HG03095 (cell line): Measurements from ENCODE around the gene OCA2.
"Not testable (repeated sequence)": the region's sequence is repeated elsewhere in the genome, so short reads cannot be mapped to it uniquely, and the experiment has no call there.

ENCODE experiments used
- ATAC-seq: cut with Tn5 transposase; IDR thresholded peaks from one replicate; pipeline ENCODE4 v1.9.1; 2021; ENCODE audit warnings: moderate library complexity; ENCODE audit not compliant: unreplicated experiment

Gene OCA2

DNA sequence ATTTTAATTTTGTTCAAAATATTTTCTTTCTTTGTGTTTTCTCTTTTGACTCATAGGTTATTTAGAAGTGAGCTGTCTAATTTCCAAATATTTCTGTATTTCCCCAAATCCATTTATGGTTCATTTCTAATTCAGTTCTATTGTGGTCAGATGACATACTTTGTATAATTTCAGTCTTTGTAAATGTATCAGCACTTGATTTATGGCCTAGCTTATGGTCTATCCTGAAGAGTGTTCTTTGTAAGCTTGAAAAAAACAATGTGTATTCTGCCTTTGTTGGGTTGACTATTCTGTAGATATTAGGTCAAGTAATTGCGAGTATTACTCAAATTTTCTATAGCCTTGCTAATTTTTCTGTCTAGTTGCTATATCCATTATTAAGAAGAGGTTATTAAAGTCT is 311.2 kb downstream of the OCA2 start:
- no peak for ATAC-seq

DNA sequence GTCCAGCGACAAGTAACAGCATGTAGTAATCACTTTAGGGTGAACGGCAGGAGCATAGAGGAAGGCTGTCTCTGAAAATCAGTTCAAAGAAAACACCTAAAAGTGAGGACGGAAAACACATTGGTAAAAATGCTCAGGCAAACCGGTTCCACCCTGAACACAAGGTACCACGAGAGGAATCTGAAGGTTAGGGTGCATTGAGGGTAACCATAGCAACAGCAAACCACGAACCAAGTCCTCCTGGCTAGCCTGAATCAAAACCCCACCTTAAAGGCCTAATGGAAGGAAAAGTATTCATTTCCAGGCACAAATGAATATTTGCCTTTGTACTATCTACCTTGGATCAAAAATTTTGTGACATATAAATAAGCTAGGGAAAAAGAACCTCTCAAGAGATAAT is 315.0 kb downstream of the OCA2 start:
- no peak for ATAC-seq

DNA sequence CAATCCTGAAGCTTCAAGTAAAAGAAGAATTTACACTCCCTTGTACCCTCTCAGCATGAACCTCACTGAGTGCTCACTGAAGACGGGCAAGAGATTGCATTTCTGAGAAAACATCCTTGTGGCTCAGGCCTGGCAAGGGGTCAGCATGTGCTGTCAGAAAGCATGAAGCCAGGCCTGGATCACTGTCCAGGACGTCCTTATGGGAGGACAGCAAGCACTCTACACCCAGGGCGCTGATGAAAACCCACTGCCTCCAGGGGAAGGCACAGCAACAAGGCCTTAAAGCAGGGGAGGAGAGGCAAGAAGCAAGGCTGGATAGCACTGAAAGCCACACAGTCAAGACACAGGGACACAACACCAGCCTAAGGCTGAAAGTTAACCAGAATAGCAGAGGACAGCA is 315.4 kb downstream of the OCA2 start:
- no peak for ATAC-seq

DNA sequence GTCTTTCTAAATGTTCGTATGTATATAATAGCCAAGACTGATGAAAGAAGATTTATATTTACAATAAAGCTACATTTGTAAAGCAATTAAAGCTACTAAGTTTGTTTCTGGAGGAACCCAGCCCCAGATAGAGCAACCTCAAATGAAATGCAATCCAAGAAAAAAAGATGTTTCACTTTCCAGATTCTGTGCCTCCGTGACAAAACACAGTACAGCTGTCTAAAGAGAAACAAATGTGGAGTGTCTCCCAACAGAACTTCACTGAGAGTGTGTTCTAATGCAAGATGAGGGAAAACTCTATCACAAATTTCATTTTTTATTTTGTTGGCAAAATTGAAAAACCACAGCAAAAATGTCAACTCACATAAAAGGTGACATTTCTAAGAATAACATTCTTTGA is 317.0 kb downstream of the OCA2 start:
- ATAC-seq: no peak

DNA sequence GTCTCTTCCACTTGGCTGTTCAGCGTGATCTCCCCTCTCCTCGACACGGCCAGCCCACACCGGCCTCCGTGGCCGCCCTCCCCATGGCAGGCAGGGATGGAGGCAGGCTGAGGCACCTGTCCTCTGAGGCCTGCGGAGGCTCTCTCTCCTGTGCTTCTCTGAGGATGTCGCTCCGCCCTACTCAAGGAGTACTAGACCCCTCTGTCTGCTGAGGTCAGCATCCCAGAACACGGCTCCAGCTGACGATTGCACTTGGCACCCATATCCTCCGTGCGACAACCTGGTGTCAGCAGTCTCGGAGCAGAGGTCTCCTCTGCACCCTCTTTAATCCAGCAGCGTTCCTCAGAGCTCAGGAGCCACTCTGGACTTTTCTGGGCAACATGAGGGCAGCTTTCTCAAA is 322.6 kb downstream of the OCA2 start:
- ATAC-seq: no peak

DNA sequence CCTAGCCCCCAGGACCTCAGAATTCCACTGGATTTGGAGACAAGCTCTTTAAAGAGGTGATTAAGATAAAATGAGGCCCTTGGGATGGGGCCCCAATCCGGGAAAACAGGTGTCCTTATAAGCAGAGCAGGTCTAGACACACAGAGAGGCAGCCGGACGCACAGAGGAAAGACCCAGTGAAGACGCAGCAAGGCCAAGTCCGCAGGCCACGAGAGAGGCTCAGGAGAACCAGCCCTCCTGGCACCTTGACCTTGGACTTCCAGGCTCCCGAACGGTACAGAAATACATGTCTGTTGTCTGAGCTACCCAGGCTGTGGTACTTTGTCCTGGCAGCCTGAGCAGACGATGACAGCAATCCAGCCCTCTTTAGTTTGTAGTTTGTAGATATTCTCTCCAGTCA is 324.5 kb downstream of the OCA2 start:
- ATAC-seq: no peak

DNA sequence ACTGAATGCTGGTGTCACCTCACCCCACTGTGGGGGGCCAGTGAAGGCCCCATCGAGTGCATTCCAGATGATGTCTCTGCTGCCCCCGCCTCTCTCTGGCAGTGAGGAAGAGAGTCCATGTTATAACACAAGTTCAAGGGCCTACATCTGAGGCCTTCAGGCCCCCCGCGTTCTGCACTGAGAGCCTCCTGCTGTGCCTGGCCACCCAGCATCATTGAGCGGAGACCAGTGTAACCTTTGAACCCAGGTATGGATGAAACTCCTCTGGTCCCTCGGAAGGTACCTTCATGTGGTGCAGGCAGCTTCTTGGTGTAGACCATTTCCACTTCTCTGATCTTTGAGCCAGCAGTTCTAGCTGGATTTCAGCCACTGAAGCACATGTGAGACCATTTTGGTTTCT is 324.9 kb downstream of the OCA2 start:
- ATAC-seq: no peak

DNA sequence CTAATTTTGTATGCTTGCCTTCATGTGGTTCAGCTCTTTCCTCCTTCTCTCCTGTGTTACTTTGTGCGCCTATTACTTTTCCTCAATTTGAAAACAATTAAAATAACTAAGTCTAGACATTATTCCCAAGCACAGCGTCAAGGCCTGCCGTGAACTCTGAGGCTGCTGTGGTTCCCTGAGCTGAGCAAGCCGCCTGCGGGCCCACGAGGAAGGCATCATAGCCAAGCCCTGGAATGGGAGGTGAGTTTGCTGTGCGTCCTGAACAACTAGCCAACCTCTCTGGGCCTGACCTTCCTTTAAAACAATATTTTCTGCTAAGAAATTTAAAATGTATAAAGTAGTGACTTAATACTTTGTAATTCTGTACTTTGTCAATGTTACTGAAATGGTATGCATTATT is 327.2 kb downstream of the OCA2 start:
- no peak for ATAC-seq

DNA sequence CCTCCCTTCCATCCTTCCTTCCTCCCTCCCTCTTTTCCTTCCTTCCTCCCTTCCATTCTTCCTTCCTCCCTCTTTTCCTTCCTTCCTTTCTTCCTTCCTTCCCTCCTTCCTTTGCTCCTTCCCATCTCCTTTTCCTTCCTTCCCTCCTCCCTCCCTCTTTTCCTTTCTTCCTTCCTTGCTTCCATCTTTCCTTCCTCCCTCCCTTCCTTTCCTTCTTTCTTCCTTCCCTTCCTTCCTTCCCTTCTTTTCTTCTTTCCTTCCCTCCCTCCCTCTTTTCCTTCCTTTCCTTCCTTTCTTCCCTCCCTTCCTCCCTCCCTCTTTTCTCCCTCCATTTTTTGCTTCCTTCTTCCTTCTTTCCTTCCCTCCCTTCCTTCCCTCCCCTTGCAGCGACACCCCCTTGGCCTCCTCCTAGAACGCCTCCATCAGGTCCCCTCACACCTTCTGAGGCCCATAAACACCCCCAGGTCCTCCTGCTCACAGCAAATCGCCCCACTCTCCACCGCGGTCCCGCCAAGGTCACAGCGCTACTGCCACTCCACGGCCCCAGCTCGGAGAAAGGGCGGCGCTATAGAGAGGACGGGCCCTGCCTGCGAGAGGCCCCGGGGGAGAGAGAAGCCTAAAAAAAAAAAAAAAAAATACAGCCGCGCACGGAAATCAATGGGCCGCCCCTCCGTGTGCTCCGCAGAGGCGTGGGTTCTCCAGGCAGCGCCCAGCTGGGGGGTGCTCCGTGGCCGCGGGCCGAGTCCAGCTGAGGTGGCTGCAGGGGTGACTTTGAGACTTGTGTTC is 328.2 kb downstream of the OCA2 start:
- ATAC-seq: no peak

DNA sequence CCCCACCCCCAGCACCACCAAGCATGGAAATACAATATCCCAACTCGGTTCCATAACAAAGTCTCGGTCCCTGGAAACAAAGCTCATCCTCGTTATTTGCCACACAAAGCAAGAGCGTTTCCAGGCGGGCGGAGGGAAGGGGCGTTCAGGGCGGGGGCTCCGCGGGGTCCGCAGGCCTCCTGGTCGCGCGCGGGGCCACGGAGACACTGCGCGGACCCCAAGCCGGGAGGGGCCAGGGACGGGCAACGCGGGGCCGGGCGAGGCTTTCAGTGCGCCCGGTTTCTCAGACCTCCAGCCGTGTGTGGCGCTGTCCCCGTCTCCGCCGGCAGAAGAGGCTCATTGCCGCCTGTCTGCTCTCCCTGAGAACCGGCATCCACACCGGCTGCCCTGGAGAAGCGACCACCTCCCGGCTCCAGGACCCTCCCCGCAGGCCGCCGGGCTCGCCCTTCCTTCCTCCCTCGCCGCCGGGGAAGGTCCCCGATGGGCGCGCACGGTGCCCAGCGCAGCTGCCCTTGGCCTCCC is 329.0 kb downstream of the OCA2 start:
- no peak for ATAC-seq

DNA sequence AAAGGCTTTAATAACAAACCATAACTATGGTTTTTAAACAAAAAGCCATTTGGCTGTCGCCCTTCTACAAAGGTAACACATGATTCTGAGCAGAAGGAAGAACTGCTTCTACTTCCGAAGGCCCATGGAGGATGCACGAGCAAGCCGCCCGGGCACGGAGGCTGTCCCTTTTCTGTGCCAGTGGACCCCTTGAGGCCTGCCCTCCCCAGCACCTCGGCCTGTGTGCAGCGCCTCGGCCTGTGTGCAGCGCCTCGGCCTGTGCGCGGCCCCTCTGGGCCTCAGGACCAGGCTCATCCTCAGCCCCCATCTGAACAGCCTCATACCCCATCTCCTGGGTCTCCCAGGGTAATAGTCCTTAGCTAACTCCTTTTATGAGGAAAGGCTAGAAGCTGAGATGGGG is 329.5 kb downstream of the OCA2 start:
- ATAC-seq: no peak

DNA sequence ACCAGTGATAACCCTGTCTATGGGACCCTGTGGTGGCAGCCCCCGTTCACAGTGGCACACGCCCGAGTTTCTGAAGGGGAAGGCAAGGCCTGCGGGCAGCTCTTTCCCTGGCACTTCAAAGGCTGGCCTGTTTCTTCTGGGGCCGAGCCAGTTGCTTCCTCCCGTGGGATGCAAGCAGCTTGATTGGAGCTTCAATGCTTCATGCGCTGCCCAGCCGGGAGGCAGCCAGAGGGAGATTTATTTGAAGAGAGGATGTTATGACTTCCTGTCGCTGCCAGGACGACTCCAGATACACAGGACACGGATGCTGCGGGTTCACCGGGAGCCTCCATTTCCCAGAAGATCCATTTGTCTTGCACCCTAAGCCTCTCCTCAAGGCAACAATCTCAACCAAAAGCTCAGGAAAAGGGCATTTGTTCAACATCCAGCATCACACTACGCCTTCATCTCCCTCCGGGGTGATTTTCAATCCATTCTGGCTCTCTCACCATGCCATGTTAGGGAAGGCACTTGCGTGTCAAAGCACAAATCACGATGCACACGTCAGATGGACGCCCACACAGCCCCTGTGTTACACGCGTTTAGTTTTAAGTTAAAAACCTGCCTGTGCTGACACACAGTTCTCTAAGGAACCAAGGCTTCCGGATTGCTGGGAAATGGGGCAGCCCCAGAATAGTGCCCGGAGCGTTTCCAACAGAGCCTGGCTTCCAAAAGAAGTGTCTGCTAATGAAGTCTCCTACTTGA is 330.2 kb downstream of the OCA2 start:
- no peak for ATAC-seq

DNA sequence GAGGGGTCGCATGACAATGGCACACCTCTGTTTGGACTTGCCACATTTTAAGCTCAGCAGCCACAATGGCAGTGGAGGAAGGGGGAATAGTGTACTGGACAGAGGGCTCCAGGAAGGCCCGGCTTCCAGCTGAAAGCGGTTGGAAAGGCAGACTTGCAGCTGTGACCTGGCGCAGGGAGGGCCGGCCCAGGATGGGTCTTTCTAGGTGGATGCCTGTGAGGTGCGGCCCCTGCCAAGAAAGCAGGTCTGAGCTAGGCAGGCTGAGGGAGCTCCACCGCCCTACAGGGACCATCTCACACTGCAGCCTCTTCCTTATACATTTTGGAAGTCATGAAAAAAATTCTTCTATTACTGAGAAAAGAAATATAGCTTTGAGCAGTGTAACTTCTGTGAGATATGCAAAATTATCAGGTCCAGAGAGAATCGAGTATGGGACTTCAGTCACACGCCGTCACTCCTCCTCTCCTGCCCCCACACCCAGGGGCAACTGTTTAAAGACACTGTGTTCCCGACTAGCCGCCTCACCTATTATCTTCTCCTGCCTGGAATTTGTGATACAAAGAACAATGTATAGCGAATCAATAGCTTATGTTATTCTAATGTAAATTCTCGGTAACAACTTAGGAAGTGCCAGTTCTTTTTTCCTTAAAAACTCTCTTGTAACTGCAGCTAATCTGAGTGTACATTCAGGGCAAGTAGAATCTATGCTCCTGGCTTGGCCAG is 331.0 kb downstream of the OCA2 start:
- no peak for ATAC-seq

DNA sequence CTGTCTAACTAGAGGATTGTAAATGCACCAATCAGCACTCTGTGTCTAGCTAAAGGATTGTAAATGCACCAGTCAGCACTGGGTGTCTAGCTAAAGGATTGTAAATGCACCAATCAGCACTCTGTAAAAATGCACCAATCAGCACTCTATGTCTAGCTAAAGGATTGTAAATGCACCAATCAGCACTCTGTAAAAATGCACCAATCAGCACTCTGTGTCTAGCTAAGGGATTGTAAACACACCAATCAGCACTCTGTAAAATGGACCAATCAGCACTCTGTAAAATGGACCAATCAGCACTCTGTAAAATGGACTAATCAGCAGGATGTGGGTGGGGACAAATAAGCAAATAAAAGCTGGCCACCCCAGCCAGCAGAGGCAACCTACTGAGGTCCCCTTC is 331.7 kb downstream of the OCA2 start:
- ATAC-seq: not testable (repeated sequence)

DNA sequence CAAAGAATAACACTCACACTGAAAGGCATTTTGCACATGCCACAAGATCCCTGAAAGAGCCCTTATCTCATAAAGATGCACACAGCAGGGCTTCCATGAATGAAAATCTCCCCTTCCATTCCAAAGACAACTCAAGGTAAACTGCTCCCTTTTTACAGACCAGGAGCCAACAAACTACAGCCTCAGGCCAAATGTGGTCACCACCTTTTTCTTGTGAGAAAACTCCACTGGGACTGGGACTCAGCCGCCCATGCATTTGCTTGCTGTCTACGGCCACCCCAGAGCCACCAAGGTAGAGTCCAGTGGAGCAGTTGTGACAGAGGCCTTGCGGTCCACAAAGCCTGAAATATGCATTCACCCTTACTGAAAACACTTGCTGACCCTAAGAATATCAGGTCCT is 334.8 kb downstream of the OCA2 start:
- no peak for ATAC-seq

DNA sequence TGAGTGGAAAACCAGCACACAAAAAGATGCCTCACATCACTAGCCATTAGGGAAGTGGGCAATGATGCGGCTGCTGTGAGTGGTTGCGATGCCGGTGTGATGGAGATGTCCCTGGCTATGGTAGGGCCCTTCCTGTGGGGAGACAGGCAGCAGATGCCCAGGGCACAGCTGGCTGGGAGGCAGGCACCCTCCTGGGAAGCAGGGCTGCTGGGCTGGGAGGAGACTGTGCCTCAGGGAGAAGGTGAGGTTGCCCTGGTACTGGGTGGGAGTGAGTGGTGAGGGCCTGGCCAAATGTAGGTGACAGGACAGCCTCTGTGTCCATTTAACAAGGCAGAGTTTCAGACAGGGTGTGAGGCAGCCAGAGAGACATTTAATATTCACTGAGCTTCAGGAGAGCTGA is 335.6 kb downstream of the OCA2 start:
- no peak for ATAC-seq

DNA sequence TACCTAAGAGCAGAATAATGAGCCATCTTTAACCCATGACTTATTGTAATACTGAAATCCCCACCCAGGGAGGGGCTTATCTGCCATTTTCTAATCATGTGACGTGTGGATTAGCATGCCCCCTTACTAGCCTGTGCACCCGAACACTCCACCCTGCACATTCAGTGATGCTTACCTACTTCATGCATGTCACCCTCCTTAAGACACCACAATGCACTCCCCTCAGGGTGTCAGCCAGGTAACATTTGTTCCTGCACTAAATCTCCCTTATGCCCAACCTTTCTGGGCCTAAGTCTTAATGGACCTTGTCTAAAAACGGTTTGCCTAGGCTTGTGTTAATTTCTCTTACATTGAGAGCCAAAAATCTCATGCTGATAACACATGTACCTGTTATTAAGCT is 336.6 kb downstream of the OCA2 start:
- no peak for ATAC-seq

DNA sequence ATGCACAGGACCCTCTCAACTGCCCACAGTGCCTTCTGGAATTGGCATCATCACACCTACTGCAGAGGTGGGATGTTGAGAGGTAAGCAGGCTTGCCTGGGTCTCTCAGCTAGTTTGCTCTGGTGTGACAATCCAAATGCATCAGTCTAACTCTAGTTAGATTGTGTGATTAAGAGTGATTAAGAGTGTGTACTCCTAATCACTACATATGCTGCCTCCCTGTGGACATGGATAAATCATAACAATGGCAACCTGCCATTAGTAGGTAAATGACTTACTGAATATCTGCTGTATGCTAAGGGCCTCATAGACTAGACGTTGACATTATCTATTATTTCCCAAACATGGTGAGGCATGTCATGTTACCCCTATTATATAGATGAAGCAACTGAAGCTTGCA is 342.1 kb downstream of the OCA2 start:
- no peak for ATAC-seq

DNA sequence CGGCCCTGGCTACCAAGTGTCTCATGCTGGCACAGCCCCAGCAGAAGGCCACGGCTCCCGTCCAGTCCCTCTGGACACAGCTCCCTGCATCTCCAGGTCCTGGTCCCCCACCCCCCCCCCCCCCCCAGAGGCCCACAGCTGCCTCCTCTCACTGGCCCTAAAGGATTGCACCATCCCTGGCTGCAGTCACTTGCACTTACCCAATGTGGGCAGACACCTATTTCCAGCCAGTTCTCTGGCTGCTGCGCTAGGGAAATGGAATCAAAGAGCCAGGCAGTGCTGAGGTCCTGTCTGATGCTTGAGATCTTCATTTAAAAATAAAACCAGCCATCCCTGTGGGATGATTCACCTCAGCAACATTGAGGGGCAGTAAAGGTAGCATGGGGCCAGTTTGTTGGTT is 346.4 kb downstream of the OCA2 start:
- ATAC-seq: no peak

DNA sequence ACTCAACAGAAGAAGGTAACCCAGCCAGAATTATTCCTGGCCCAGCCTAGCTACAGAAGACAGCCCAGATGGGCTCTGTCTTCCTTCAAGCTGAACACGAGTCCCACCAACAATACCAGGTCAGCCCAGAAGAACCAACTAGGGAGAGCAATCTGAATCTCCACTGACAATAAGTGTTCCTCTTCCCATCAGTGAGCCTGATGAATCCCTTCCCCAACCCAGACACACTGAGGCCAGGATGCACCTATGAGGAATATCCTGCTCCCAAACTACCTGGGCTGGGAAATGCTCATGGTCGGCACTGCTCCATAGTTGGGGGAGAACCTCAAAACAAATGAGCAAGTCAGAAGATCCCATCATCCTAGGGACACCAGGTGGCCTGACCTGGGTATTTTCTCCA is 351.1 kb downstream of the OCA2 start:
- ATAC-seq: no peak

DNA sequence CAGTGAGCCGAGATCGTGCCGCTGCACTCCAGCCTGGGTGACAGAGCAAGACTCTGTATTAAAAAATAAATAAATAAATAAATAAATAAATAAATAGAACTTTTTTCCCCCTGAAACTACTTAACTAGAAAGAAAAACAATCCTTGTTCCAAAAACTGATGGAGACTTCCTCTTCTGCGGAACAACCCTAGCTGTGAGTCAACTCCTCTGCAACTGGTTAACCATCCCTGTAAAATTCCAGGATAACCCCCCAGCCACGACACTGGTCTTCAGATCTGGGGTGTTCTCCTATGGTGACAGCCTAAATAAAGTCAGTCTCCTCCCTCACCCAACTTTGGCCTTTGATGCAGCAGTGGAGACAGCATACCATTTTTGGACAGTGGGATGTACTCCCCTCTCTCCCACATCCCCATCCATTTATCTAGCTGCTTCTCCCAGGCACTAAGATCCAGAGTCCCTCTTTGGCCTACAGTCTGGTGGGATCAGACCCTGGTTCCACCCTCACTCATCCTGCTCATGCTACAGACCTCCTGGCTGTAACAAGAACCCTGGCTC is 352.6 kb downstream of the OCA2 start:
- ATAC-seq: no peak
